HEK293 (cell line): ENCODE data around the gene SH3RF3.

Experiments used
- GLIS2 ChIP-seq: fragments of 450-650 bp; formaldehyde crosslinking; IDR thresholded peaks from 2 replicates; pipeline ENCODE4 v1.5.1; 2016; ENCODE audit warnings: missing biosample characterization, missing genetic modification characterization
- HOXC10 ChIP-seq: sonication (generic); formaldehyde crosslinking; IDR thresholded peaks from 2 replicates; pipeline ENCODE4 v1.8.1; 2023; ENCODE audit warnings: mild to moderate bottlenecking, missing genetic modification reagents
- OVOL3 ChIP-seq: fragments of 450-650 bp; formaldehyde crosslinking; IDR thresholded peaks from 2 replicates; pipeline ENCODE4 v1.5.1; 2016; ENCODE audit warnings: missing biosample characterization, missing genetic modification characterization
- RBAK ChIP-seq: fragments of 450-650 bp; formaldehyde crosslinking; IDR thresholded peaks from 2 replicates; pipeline ENCODE4 v1.5.1; 2016; ENCODE audit warnings: missing biosample characterization, missing genetic modification characterization
- TCF7L2 ChIP-seq: IDR thresholded peaks from 2 replicates; pipeline ENCODE4 v1.6.1; 2011; ENCODE audit warnings: low read depth, mild to moderate bottlenecking, inconsistent platforms, low read length, moderate library complexity, borderline replicate concordance
- TRIM28 ChIP-seq: IDR thresholded peaks from 2 replicates; pipeline ENCODE4 v1.6.1; 2011; ENCODE audit warnings: low read length, control low read depth, borderline replicate concordance
- ZBTB10 ChIP-seq: fragments of 450-650 bp; formaldehyde crosslinking; IDR thresholded peaks from 2 replicates; pipeline ENCODE4 v1.5.1; 2016; ENCODE audit warnings: missing biosample characterization, missing genetic modification characterization
- ZBTB17 ChIP-seq: fragments of 450-650 bp; formaldehyde crosslinking; IDR thresholded peaks from 2 replicates; pipeline ENCODE4 v1.5.1; 2016; ENCODE audit warnings: missing biosample characterization, missing genetic modification characterization
- ZBTB8A ChIP-seq: fragments of 450-650 bp; formaldehyde crosslinking; IDR thresholded peaks from 2 replicates; pipeline ENCODE4 v1.5.1; 2016; ENCODE audit warnings: missing biosample characterization, missing genetic modification characterization
- ZFP69B ChIP-seq: fragments of 450-650 bp; formaldehyde crosslinking; IDR thresholded peaks from 2 replicates; pipeline ENCODE4 v1.5.1; 2016; ENCODE audit warnings: missing biosample characterization, missing genetic modification characterization
- ZNF10 ChIP-seq: fragments of 450-650 bp; formaldehyde crosslinking; IDR thresholded peaks from 2 replicates; pipeline ENCODE4 v1.5.1; 2017; ENCODE audit warnings: missing biosample characterization, missing genetic modification characterization
- ZNF114 ChIP-seq: fragments of 450-650 bp; formaldehyde crosslinking; IDR thresholded peaks from 2 replicates; pipeline ENCODE4 v1.5.0; 2017; ENCODE audit warnings: missing biosample characterization, missing genetic modification characterization
- ZNF311 ChIP-seq: fragments of 450-650 bp; formaldehyde crosslinking; IDR thresholded peaks from 2 replicates; pipeline ENCODE4 v1.5.1; 2017; ENCODE audit warnings: missing biosample characterization, missing genetic modification characterization, borderline replicate concordance
- ZNF391 ChIP-seq: fragments of 450-650 bp; formaldehyde crosslinking; IDR thresholded peaks from 2 replicates; pipeline ENCODE4 v1.5.1; 2016; ENCODE audit warnings: low read depth, missing biosample characterization, missing genetic modification characterization, borderline replicate concordance
- ZNF449 ChIP-seq: fragments of 450-650 bp; formaldehyde crosslinking; IDR thresholded peaks from 2 replicates; pipeline ENCODE4 v1.5.1; 2017; ENCODE audit warnings: missing biosample characterization, mild to moderate bottlenecking, missing genetic modification characterization, moderate library complexity
- ZNF529 ChIP-seq: fragments of 450-650 bp; formaldehyde crosslinking; IDR thresholded peaks from 2 replicates; pipeline ENCODE4 v1.5.1; 2017; ENCODE audit warnings: missing genetic modification characterization, missing biosample characterization; ENCODE audit not compliant: insufficient replicate concordance
- ZNF530 ChIP-seq: fragments of 450-650 bp; formaldehyde crosslinking; IDR thresholded peaks from 2 replicates; pipeline ENCODE4 v1.5.1; 2016; ENCODE audit warnings: low read depth, missing biosample characterization, missing genetic modification characterization
- ZNF544 ChIP-seq: fragments of 450-650 bp; formaldehyde crosslinking; IDR thresholded peaks from 2 replicates; pipeline ENCODE4 v1.5.0; 2017; ENCODE audit warnings: missing biosample characterization, missing genetic modification characterization
- ZNF623 ChIP-seq: fragments of 450-650 bp; formaldehyde crosslinking; IDR thresholded peaks from 2 replicates; pipeline ENCODE4 v1.5.1; 2016; ENCODE audit warnings: missing biosample characterization, missing genetic modification characterization
- ZNF645 ChIP-seq: fragments of 450-650 bp; formaldehyde crosslinking; IDR thresholded peaks from 2 replicates; pipeline ENCODE4; 2016; ENCODE audit warnings: missing biosample characterization, missing genetic modification characterization
- TF ChIP-seq, protein P1 (sequence below): fragments of 450-650 bp; formaldehyde crosslinking; IDR thresholded peaks from 2 replicates; pipeline ENCODE4 v1.5.1; 2016; ENCODE audit warnings: missing biosample characterization, missing genetic modification characterization, borderline replicate concordance
- TF ChIP-seq, protein P2 (sequence below): sonication (generic); formaldehyde crosslinking; IDR thresholded peaks from 2 replicates; pipeline ENCODE4 v1.8.1; 2022; ENCODE audit warnings: mild to moderate bottlenecking, moderate library complexity, missing genetic modification reagents
- TF ChIP-seq, protein P3 (sequence below): fragments of 450-650 bp; formaldehyde crosslinking; IDR thresholded peaks from 2 replicates; pipeline ENCODE4 v1.5.1; 2016; ENCODE audit warnings: missing biosample characterization, missing genetic modification characterization

The SH3RF3 gene

DNA sequence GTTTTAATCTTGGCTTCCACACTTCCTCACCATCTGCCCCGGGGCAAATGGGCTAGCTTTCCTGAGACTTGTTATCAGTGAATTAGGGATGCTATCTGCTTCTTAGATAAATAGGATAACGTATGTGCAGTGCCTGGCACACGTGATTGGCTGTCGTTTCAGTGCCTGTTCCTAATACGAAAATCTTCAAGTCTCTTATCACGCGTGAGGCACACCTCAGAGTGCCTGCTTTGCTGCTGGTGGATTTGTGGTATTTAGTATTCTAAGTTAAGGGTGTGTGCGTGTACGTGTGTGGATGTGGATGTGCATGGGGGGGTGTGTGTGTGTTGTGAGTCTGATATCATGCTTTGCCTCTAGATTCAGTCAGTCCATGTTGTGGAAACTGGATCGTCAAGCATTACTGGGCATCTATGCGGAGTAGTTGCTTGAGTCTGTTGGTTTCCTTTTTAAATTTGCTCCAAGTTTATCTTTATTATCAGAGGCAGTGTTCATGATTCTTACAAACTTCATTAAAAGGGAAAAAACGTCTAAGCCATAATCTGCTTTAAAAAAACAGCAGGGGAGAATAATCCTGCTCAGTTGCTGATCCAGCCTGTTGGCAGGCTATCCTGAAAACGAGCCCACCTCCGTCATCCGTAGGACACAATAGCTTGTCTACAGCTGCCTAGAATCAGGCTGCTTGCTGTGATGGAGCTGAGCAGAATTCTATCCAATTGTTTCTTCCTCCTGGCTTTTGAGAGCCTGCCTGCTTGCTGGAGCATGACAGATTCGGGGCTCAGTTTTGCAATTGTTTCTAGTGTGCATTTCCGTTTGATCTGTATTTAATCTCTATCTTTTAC lies 6.6 kb downstream of the SH3RF3 start (continued):
- no peak for TF ChIP-seq ZNF449 (tag by site-specific recombination)
- peak; percentile 58 for TF ChIP-seq ZBTB8A (tag by site-specific recombination)
- TF ChIP-seq ZNF114 (tag by site-specific recombination), result no peak
- TF ChIP-seq ZFP69B, result peak; percentile 63; the same call in 1 of the 2 replicates
- TF ChIP-seq ZNF645 (tag by site-specific recombination), result no peak
- TF ChIP-seq, protein P1, sequence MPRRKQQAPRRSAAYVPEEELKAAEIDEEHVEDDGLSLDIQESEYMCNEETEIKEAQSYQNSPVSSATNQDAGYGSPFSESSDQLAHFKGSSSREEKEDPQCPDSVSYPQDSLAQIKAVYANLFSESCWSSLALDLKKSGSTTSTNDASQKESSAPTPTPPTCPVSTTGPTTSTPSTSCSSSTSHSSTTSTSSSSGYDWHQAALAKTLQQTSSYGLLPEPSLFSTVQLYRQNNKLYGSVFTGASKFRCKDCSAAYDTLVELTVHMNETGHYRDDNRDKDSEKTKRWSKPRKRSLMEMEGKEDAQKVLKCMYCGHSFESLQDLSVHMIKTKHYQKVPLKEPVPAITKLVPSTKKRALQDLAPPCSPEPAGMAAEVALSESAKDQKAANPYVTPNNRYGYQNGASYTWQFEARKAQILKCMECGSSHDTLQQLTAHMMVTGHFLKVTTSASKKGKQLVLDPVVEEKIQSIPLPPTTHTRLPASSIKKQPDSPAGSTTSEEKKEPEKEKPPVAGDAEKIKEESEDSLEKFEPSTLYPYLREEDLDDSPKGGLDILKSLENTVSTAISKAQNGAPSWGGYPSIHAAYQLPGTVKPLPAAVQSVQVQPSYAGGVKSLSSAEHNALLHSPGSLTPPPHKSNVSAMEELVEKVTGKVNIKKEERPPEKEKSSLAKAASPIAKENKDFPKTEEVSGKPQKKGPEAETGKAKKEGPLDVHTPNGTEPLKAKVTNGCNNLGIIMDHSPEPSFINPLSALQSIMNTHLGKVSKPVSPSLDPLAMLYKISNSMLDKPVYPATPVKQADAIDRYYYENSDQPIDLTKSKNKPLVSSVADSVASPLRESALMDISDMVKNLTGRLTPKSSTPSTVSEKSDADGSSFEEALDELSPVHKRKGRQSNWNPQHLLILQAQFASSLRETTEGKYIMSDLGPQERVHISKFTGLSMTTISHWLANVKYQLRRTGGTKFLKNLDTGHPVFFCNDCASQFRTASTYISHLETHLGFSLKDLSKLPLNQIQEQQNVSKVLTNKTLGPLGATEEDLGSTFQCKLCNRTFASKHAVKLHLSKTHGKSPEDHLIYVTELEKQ, result no peak
- 0 out of 2 replicates have a peak, but pooled peaks have one; percentile 10 for TF ChIP-seq TRIM28
- TF ChIP-seq OVOL3 (tag by site-specific recombination), result no peak
- no peak for TF ChIP-seq TCF7L2
- TF ChIP-seq ZNF311, result no peak
- TF ChIP-seq, protein P2, sequence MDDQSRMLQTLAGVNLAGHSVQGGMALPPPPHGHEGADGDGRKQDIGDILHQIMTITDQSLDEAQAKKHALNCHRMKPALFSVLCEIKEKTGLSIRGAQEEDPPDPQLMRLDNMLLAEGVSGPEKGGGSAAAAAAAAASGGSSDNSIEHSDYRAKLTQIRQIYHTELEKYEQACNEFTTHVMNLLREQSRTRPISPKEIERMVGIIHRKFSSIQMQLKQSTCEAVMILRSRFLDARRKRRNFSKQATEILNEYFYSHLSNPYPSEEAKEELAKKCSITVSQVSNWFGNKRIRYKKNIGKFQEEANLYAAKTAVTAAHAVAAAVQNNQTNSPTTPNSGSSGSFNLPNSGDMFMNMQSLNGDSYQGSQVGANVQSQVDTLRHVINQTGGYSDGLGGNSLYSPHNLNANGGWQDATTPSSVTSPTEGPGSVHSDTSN (CRISPR knock-in tag), result no peak
- TF ChIP-seq, protein P3, sequence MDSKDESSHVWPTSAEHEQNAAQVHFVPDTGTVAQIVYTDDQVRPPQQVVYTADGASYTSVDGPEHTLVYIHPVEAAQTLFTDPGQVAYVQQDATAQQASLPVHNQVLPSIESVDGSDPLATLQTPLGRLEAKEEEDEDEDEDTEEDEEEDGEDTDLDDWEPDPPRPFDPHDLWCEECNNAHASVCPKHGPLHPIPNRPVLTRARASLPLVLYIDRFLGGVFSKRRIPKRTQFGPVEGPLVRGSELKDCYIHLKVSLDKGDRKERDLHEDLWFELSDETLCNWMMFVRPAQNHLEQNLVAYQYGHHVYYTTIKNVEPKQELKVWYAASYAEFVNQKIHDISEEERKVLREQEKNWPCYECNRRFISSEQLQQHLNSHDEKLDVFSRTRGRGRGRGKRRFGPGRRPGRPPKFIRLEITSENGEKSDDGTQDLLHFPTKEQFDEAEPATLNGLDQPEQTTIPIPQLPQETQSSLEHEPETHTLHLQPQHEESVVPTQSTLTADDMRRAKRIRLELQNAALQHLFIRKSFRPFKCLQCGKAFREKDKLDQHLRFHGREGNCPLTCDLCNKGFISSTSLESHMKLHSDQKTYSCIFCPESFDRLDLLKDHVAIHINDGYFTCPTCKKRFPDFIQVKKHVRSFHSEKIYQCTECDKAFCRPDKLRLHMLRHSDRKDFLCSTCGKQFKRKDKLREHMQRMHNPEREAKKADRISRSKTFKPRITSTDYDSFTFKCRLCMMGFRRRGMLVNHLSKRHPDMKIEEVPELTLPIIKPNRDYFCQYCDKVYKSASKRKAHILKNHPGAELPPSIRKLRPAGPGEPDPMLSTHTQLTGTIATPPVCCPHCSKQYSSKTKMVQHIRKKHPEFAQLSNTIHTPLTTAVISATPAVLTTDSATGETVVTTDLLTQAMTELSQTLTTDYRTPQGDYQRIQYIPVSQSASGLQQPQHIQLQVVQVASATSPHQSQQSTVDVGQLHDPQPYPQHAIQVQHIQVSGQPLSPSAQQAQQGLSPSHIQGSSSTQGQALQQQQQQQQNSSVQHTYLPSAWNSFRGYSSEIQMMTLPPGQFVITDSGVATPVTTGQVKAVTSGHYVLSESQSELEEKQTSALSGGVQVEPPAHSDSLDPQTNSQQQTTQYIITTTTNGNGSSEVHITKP (tag by site-specific recombination), result no peak
- TF ChIP-seq ZNF623 (tag by site-specific recombination), result no peak
- no peak for TF ChIP-seq ZNF529 (tag by site-specific recombination)
- no peak for TF ChIP-seq ZNF530 (tag by site-specific recombination)
- no peak for TF ChIP-seq ZBTB10 (tag by site-specific recombination)
- no peak for TF ChIP-seq RBAK (tag by site-specific recombination)
- 0 out of 2 replicates have a peak, but pooled peaks have one; percentile 12 for TF ChIP-seq ZNF10 (tag by site-specific recombination)
- TF ChIP-seq ZNF391 (tag by site-specific recombination), result no peak
- TF ChIP-seq HOXC10 (CRISPR knock-in tag), result no peak
- no peak for TF ChIP-seq GLIS2 (tag by site-specific recombination)
- TF ChIP-seq ZNF544 (tag by site-specific recombination), result no peak
- TF ChIP-seq ZBTB17 (tag by site-specific recombination), result peak; percentile 88
